Lower lobe of right lung (tissue), 2 donors: ENCODE measurements around the gene ADD1. TPM values are rescaled to one million over a fixed set of nuclear protein-coding genes. Genes with fewer than 3 reads are reported as not detected.
A peak's percentile ranks its signal among the peaks of the same experiment; 100 is the strongest.

ENCODE experiments used
- ATAC-seq, 2 donors: fragments of 200-7000 bp; cut with Tn5 transposase; one replicate each; pipeline ENCODE4 v1.9.1; 2020 to 2022; ENCODE audit warnings: mild to moderate bottlenecking in 2 of 2, moderate library complexity in 2 of 2
- DNase-seq: peaks from one replicate; pipeline ENCODE4 v3.0.0-alpha.2; 2020
- H3K27ac ChIP-seq: fragments of 200-600 bp; one replicate; pipeline ENCODE4 v1.8.0; 2022
- H3K27me3 ChIP-seq: fragments of 200-600 bp; one replicate; pipeline ENCODE4 v1.8.0; 2022; ENCODE audit warnings: low read depth
- H3K36me3 ChIP-seq: fragments of 200-600 bp; one replicate; pipeline ENCODE4 v1.8.0; 2022; ENCODE audit warnings: mild to moderate bottlenecking
- H3K4me1 ChIP-seq: fragments of 200-600 bp; one replicate; pipeline ENCODE4 v1.8.0; 2022
- H3K4me3 ChIP-seq: fragments of 200-600 bp; one replicate; pipeline ENCODE4 v1.8.0; 2022; ENCODE audit warnings: mild to moderate bottlenecking
- H3K9me3 ChIP-seq: fragments of 200-600 bp; one replicate; pipeline ENCODE4 v1.8.0; 2022
- CTCF ChIP-seq: fragments of 200-600 bp; IDR thresholded peaks from one replicate; pipeline ENCODE4 v1.8.0; 2022; ENCODE audit warnings: antibody characterized with exemption, mild to moderate bottlenecking
- intact Hi-C: fragments of 100-400 bp; cut with DNase I; formaldehyde crosslinking; loops from one replicate; pipeline ENCODE4 v1.11.0; 2022
- total RNA-seq: library from RNA; stranded (reverse); fragmentation: NEBNext Ultra II Directional; extraction: Animal tissue kit (Norgen Biotek cat#: 25700); gene quantifications from one replicate; pipeline ENCODE4 v1.2.1, GENCODE V29; 2021
- donor health status: DM: no; HTN: yes; CAD: no; lungs with severe emphysema.

The ADD1 gene
- total RNA-seq, 1 donor from 2014 or later, result 279 TPM

GRCh38 chr4:2961811-2962441, 118.3 kb downstream of the ADD1 start:
- H3K4me1 ChIP-seq, result peaks cover 41% of the 10 kb centered on the region
- intact Hi-C loops, result no loop called here
- ATAC-seq (no peak), DNase-seq (no peak)
- peak overlapping the region; percentile 72 for H3K4me3 ChIP-seq
- H3K9me3 ChIP-seq, result no peaks in the 10 kb centered on the region
- no peaks in the 10 kb centered on the region for H3K27me3 ChIP-seq
- peak overlapping the region; percentile 85 for H3K27ac ChIP-seq
- H3K36me3 ChIP-seq, result peaks cover 17% of the 10 kb centered on the region
- TF ChIP-seq CTCF, result no peak

- no peaks in the 10 kb centered on the region for H3K9me3 ChIP-seq
- H3K27ac ChIP-seq, result peak overlapping the region; percentile 85
- DNase-seq, result peak; percentile 68
- peak; percentile 53 to 57 for ATAC-seq
- H3K27me3 ChIP-seq, result no peaks in the 10 kb centered on the region
- peak overlapping the region; percentile 72 for H3K4me3 ChIP-seq
- intact Hi-C loops, result no loop called here
- TF ChIP-seq CTCF, result no peak
- H3K4me1 ChIP-seq, result peaks cover 41% of the 10 kb centered on the region
- H3K36me3 ChIP-seq, result peaks cover 9% of the 10 kb centered on the region
These were observed 119.0 kb downstream of the ADD1 start for GRCh38 chr4:2962614-2963174.

GRCh38 chr4:2963175-2963965, 119.7 kb downstream of the ADD1 start, which contains the start of the genes GRK4 and NOP14:
GRK4 (plus strand) TSS chr4:2963571; CDS start chr4:2964071, 500 bp downstream.
NOP14 (minus strand) TSS chr4:2963406; CDS start chr4:2963319, 87 bp downstream.
- peak; percentile 99 for ATAC-seq
- H3K4me1 ChIP-seq, result peaks cover 38% of the 10 kb centered on the region
- intact Hi-C loops, result no loop called here

GRCh38 chr4:2963966-2964471, 120.4 kb downstream of the ADD1 start:
- DNase-seq (no peak), ATAC-seq (peak; percentile 79 to 83)
- intact Hi-C loops, result no loop called here
- no peaks in the 10 kb centered on the region for H3K27me3 ChIP-seq
- H3K27ac ChIP-seq, result peak overlapping the region; percentile 85
- H3K9me3 ChIP-seq, result no peaks in the 10 kb centered on the region
- no peaks in the 10 kb centered on the region for H3K36me3 ChIP-seq
- peak overlapping the region; percentile 72 for H3K4me3 ChIP-seq
- H3K4me1 ChIP-seq, result peaks cover 31% of the 10 kb centered on the region
- TF ChIP-seq CTCF, result no peak

More at GRCh38 chr4:2963175-2963965, 119.7 kb downstream of the ADD1 start, which contains the start of the genes GRK4 and NOP14:
- H3K27ac ChIP-seq, result peak within 1 kb of the TSS; percentile 85
- peak; percentile 100 for DNase-seq
- peak; percentile 51 for TF ChIP-seq CTCF
- H3K9me3 ChIP-seq, result no peaks in the 10 kb centered on the region
- peak within 1 kb of the TSS; percentile 72 for H3K4me3 ChIP-seq
- peaks cover 2% of the 10 kb centered on the region for H3K36me3 ChIP-seq
- H3K27me3 ChIP-seq, result no peaks in the 10 kb centered on the region

- peaks cover 29% of the 10 kb centered on the region for H3K4me1 ChIP-seq
- intact Hi-C loops, result no loop called here
- H3K36me3 ChIP-seq, result no peaks in the 10 kb centered on the region
- TF ChIP-seq CTCF, result no peak
- no peak for ATAC-seq
- no peaks in the 10 kb centered on the region for H3K9me3 ChIP-seq
- no peak for DNase-seq
- H3K4me3 ChIP-seq, result peak overlapping the region; percentile 72
- H3K27me3 ChIP-seq, result no peaks in the 10 kb centered on the region
- H3K27ac ChIP-seq, result no peak overlapping the region
These were observed 121.1 kb downstream of the ADD1 start for GRCh38 chr4:2964706-2965258.
